ENCODE measurements around the gene EFNA2. TPM values are rescaled to one million over a fixed set of nuclear protein-coding genes. Genes with fewer than 3 reads are reported as not detected.

EFNA2 gene
- total and polyA plus RNA-seq, 2 of the 8 experiments (the other 6 are each of a cell fraction or from before 2014, with no cell fraction given) = 4.0 to 7.0 TPM

GRCh38 chr19:1291761-1292418 is 6.2 kb downstream of the EFNA2 start (continued):
- TF ChIP-seq CHD7 (IDR thresholded peaks at IDR 0.05; ENCODE audit: insufficient replicate concordance, low read length) = no peak
- TF ChIP-seq RFX5 (IDR thresholded peaks at IDR 0.05; ENCODE audit: borderline replicate concordance, low read depth, low read length) = no peak
- no peak for TF ChIP-seq POLR2AphosphoS5 (IDR thresholded peaks at IDR 0.05; ENCODE audit: low read depth, low read length)
- TF ChIP-seq POU5F1 (IDR thresholded peaks at IDR 0.05; ENCODE audit: low read depth, low read length) = no peak
- no peak for TF ChIP-seq TAF1 (IDR thresholded peaks at IDR 0.05; ENCODE audit: low read depth, low read length)
- TF ChIP-seq ASH2L (IDR thresholded peaks at IDR 0.05; ENCODE audit: low read length) = no peak
- no peak for TF ChIP-seq CTCF (IDR thresholded peaks at IDR 0.05; ENCODE audit: control extremely low read depth in 1 of 3, insufficient read depth in 1 of 3, low read depth in 1 of 3, low read length in 3 of 3)
- no peak for TF ChIP-seq MAFK (IDR thresholded peaks at IDR 0.05; ENCODE audit: low read depth, low read length)
- TF ChIP-seq SIRT6 (IDR thresholded peaks at IDR 0.05; ENCODE audit: low read length) = no peak
